ENCODE data around the gene KLHL21. TPM values are rescaled to one million over a fixed set of nuclear protein-coding genes. Genes with fewer than 3 reads are reported as not detected.

Gene KLHL21
- total and polyA plus RNA-seq, 9 of the 15 experiments (the other 6 are each of a cell fraction or from before 2014, with no cell fraction given) = 2.1 to 42.1 (median 17.5) TPM

DNA sequence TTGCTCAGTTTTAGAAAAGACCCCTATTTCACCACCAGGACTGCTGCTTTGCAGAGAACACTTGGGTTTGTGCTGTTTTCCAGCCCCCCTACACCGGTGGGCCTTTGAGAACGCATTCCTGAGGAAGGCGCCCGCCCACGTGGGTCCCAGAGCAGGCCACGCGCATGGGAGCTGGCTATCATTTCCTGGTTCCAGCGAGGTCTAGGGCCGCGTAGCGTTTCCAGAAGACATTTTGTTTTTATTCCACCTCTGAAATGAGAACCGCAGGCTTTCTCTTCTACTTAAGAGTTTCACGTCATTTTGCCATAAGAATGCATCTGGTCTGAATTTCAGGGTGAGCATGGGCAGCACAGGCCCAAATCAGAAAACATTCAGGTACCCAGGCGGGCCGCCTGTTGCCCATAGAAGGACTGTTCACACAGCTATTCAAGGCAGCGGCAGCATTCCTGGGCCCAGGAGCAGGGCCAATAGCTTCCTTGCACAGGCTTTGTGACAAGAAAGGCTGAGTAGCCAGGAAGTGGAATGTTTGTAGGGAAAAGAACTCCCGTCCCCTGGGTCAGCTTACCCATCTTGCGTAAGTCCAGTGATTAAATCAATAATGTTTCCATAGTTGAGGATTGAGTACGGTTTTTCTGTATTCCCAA lies 1.4 kb upstream of the KLHL21 start (continued):
- TF ChIP-seq MGA (IDR thresholded peaks at IDR 0.05) = peak; percentile 98
- TF ChIP-seq MAZ (CRISPR knock-in tag; conservative IDR thresholded peaks at IDR 0.05 in 1 of 2, IDR thresholded peaks at IDR 0.05 in 1 of 2) = peak; percentile 54 to 82
- 0 out of 2 replicates have a peak, but pooled peaks have one; percentile 26 for TF ChIP-seq CTBP1 (IDR thresholded peaks at IDR 0.05; ENCODE audit: borderline replicate concordance)
- TF ChIP-seq ZNF766 (CRISPR knock-in tag; conservative IDR thresholded peaks at IDR 0.05) = peak; percentile 89
- TF ChIP-seq, protein P1, sequence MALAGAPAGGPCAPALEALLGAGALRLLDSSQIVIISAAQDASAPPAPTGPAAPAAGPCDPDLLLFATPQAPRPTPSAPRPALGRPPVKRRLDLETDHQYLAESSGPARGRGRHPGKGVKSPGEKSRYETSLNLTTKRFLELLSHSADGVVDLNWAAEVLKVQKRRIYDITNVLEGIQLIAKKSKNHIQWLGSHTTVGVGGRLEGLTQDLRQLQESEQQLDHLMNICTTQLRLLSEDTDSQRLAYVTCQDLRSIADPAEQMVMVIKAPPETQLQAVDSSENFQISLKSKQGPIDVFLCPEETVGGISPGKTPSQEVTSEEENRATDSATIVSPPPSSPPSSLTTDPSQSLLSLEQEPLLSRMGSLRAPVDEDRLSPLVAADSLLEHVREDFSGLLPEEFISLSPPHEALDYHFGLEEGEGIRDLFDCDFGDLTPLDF (CRISPR knock-in tag; IDR thresholded peaks at IDR 0.05) = peak; percentile 78
- TF ChIP-seq OTX1 (CRISPR knock-in tag; IDR thresholded peaks at IDR 0.05) = peak; percentile 15; the same call in 1 of the 2 replicates
- TF ChIP-seq TGIF2 (CRISPR knock-in tag; IDR thresholded peaks at IDR 0.05) = no peak
- TF ChIP-seq YY1 (IDR thresholded peaks at IDR 0.05; ENCODE audit: borderline replicate concordance in 1 of 3, control insufficient read depth in 1 of 3, extremely low read depth in 1 of 3, insufficient read depth in 3 of 3, insufficient read length in 1 of 3, insufficient replicate concordance in 2 of 3, low read depth in 1 of 3, low read length in 2 of 3) = peak in 2 of 3 experiments; percentile 60 to 65
- TF ChIP-seq ZSCAN32 (CRISPR knock-in tag; IDR thresholded peaks at IDR 0.05) = 0 out of 2 replicates have a peak, but pooled peaks have one; percentile 12
- 0 out of 2 replicates have a peak, but pooled peaks have one; percentile 19 for TF ChIP-seq CEBPG (CRISPR knock-in tag; IDR thresholded peaks at IDR 0.05)
- 0 out of 4 replicates have a peak, but pooled peaks have one; percentile 32 to 35 for TF ChIP-seq CEBPG (tag; conservative IDR thresholded peaks at IDR 0.05 in 1 of 2, IDR thresholded peaks at IDR 0.05 in 1 of 2)
